Esophagus (tissue), 2 donors: Measurements from ENCODE around the gene MAP2K3. TPM values are rescaled to one million over a fixed set of nuclear protein-coding genes. Genes with fewer than 3 reads are reported as not detected.
"Not testable (repeated sequence)": the region's sequence is repeated elsewhere in the genome, so short reads cannot be mapped to it uniquely, and the experiment has no call there.

ENCODE experiments used
- H3K27ac ChIP-seq, 2 donors: one replicate each; pipeline ENCODE4 v1.5.1; 2013; ENCODE audit warnings: low read depth in 2 of 2, mild to moderate bottlenecking in 2 of 2, inconsistent platforms in 1 of 2, low read length in 1 of 2, moderate library complexity in 1 of 2
- H3K27me3 ChIP-seq, 2 donors: one replicate each; pipeline ENCODE4 v1.6.1; 2013; ENCODE audit warnings: low read length in 2 of 2, control low read depth in 1 of 2, mild to moderate bottlenecking in 1 of 2; ENCODE audit not compliant: insufficient read depth in 2 of 2, control insufficient read depth in 1 of 2
- H3K36me3 ChIP-seq, 2 donors: one replicate each; pipeline ENCODE4 v1.6.1; 2013; ENCODE audit warnings: low read length in 1 of 2; ENCODE audit not compliant: control insufficient read depth in 2 of 2, insufficient read depth in 2 of 2
- H3K4me1 ChIP-seq, 2 donors: one replicate each; pipeline ENCODE4 v1.6.1; 2013; ENCODE audit warnings: low read length in 1 of 2; ENCODE audit not compliant: control insufficient read depth in 2 of 2, insufficient read depth in 2 of 2
- H3K4me3 ChIP-seq, 2 donors: one replicate each; pipeline ENCODE4 v1.5.1; 2013; ENCODE audit warnings: low read length in 2 of 2, mild to moderate bottlenecking in 2 of 2, low read depth in 1 of 2, moderate library complexity in 1 of 2
- H3K9me3 ChIP-seq, 2 donors: one replicate each; pipeline ENCODE4 v1.6.1; 2013; ENCODE audit warnings: mild to moderate bottlenecking in 2 of 2, low read depth in 1 of 2, low read length in 1 of 2, moderate library complexity in 1 of 2; ENCODE audit not compliant: control insufficient read depth in 2 of 2, insufficient read depth in 1 of 2
- WGBS, 2 donors: extraction: QIAGEN DNeasy Blood & Tissue Kit; methylation state at CpG; one replicate each; pipeline ENCODE4 v1.1.7; 2013; 5-methylcytosine and 5-hydroxymethylcytosine counted together
- polyA plus RNA-seq, 2 donors: library from polyadenylated mRNA; stranded (reverse); fragments of 200-250 nt; gene quantifications; one replicate each; pipeline ENCODE4 v1.2.3, GENCODE V29; 2013
- donor health status: healthy with polysubstance abuse.
- donor health status: Bipolar disorder and iron deficiency.

Gene MAP2K3
- polyA plus RNA-seq, 2 donors: 35.5 to 39.8 TPM

DNA sequence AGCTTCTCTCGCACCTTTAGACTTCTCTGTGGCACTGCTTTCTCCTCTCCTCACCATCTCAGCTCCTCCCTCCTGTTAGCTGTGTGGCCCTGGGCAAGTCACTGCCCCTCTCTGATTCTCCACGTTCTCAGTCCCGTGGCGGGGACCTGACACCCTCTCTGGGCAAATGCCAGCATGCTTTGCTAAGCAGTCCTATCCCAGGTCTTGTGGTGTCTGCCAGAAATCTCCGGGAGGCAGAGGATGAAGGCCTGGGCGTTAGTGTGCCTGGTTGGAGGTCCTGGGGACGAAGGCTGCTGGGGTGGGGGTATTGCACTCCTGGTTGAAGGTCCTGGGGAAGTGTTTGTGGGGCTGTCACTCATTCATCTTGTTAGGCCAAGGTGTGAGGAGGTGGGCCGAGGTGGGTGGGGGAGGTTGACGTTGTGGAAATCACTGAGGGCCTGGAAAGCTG is 37.3 kb downstream of the MAP2K3 start:
- not testable (repeated sequence) for H3K4me3 ChIP-seq, H3K27me3 ChIP-seq, H3K27ac ChIP-seq, H3K9me3 ChIP-seq, H3K36me3 ChIP-seq, H3K4me1 ChIP-seq
- WGBS, 2 donors: 76 to 77% methylated on average over 9 of the region's 9 CpGs

- peak overlapping the region; percentile 38 to 52 for H3K4me3 ChIP-seq
- not testable (repeated sequence) for H3K27ac ChIP-seq, H3K36me3 ChIP-seq, H3K27me3 ChIP-seq, H3K4me1 ChIP-seq, H3K9me3 ChIP-seq
- WGBS, 2 donors: 44 to 46% methylated on average over 33 of the region's 37 CpGs
These were observed 39.0 kb downstream of the MAP2K3 start for GRCh38 chr17:21323257-21324111.

DNA sequence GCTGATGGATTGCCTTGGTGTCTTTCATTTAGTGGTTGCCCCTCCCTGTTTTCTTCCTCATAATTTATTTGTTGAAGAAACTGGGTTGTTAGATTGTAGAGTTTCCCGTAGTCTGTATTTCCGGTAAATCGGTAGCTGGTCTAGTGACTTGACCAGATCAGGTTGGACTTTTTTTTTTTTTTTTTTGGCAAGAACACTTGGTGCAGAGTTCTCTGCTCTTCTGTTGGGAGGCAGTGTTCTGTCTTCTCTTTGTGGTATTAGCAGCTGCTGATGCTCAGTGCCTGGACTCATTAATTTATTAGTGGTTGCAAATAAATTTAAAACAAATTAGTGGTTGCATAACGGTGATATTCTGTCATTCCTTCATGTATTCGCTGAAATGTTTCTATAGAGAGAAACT is 40.2 kb downstream of the MAP2K3 start:
- not testable (repeated sequence) for H3K27ac ChIP-seq, H3K4me3 ChIP-seq, H3K36me3 ChIP-seq, H3K27me3 ChIP-seq, H3K9me3 ChIP-seq, H3K4me1 ChIP-seq
- WGBS, 2 donors: 80 to 84% methylated on average over 5 of the region's 5 CpGs

GRCh38 chr17:21327921-21328320 is 43.4 kb downstream of the MAP2K3 start:
- H3K36me3 ChIP-seq, H3K27ac ChIP-seq, H3K4me3 ChIP-seq, H3K27me3 ChIP-seq, H3K9me3 ChIP-seq, H3K4me1 ChIP-seq: not testable (repeated sequence)
- WGBS, 2 donors: 85 to 91% methylated on average over 1 of the region's 1 CpG

DNA sequence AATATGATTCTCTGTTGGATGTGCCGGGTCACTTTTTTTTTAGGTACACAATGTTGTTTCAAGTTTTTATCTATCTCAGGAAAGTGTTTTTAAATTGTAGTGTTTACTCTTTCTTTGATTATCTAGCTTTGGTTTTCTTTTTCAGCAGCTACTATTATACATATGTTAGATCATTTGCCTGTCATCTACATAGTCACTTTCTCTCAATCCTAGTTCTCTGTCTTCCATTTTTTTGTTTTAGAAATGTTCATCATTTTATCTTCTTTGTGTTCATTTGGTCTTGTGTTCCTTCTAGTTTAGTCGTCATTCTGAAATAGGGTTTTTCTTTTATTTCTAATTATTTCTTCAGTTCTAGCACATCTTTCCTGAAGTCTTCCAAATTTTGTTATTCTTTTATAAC is 44.3 kb downstream of the MAP2K3 start:
- WGBS, 2 donors: 61 to 80% methylated on average over 2 of the region's 2 CpGs

GRCh38 chr17:21330436-21331160 is 46.1 kb downstream of the MAP2K3 start:
- Histone ChIP-seq H3K27ac (no peak overlapping the region), H3K4me3 (no peak overlapping the region), H3K9me3 (peaks cover 0 to 5% of the 10 kb centered on the region in 2 donors), H3K27me3 (no peaks in the 10 kb centered on the region), H3K36me3 (no peaks in the 10 kb centered on the region), H3K4me1 (no peaks in the 10 kb centered on the region)
- WGBS, 2 donors: 83 to 89% methylated on average over 9 of the region's 9 CpGs

More for the DNA sequence above, 44.3 kb downstream of the MAP2K3 start:
- not testable (repeated sequence) for H3K36me3 ChIP-seq, H3K27me3 ChIP-seq, H3K9me3 ChIP-seq, H3K27ac ChIP-seq, H3K4me1 ChIP-seq, H3K4me3 ChIP-seq

DNA sequence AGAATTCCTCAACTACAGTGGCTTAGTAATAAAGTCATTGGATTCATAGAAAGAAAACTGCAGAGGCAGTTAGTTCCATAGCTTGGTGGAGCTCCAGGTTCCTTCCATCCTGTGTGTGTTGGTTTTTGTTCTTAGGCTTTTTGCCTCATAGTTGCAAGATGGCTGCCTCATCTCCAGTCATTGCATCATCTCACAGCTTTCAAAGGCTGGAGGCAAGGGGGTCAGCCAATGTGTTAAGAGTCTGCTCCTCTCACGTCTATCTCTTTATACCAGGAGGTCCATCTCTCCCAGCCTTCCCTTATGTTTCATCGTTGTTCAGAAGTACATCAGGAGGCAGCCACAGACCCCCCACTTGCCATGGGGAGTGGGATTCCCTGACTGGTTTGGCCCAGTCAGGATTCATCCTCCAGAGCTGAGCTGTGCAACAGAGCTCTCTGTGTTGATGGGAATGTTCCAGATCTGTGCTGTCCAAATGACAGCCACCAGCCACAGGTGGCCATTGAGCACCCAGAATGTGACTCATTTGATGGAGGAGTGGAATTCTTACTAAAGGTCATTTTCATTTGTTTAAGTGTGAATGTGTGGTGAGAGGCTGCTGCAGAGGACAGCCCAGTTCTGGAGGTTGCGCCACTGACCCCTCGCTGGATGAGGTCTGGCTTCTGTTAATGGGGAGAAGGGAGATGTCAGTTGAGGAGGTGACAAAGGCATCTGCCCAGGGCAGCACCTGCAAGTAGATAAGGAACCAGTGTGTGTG is 52.2 kb downstream of the MAP2K3 start:
- WGBS, 2 donors: 83% methylated on average over 4 of the region's 4 CpGs
- H3K9me3 ChIP-seq, H3K4me1 ChIP-seq, H3K27ac ChIP-seq, H3K4me3 ChIP-seq, H3K36me3 ChIP-seq, H3K27me3 ChIP-seq: not testable (repeated sequence)

DNA sequence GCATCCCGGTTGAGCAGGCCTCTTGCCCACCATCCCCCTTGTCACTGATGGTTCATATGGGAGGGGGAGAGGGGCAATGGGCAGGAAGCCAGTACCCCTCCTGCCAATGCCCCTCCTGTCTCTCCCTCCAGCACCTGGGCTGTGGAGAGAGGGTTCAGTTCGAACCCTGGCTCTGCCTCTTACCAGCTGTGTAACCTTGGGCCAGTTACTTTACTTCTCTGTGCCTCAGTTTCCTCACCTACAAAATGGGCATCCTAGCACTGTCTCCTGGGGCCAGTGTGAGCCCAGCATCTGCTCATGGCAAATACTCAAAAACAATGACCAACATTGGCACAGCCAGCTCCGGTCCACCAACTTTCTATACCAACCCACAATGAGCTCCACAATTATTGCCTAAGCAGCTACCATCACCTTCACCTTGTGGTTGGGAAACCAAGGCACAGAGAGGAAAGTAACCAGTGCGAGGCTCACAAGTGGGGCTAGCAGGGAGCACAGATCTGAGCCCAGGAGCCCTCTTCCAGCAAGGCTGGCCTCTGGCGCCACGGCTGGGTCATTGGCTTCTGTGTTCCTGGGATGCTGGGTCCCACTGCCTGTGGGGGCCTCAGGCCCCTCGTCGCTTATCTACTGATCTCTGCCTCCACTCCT is 53.6 kb downstream of the MAP2K3 start:
- WGBS, 2 donors: 71 to 74% methylated on average over 8 of the region's 8 CpGs

GRCh38 chr17:21339011-21339410 is 54.5 kb downstream of the MAP2K3 start:
- Histone ChIP-seq H3K9me3 (no peaks in the 10 kb centered on the region), H3K27me3 (no peaks in the 10 kb centered on the region), H3K36me3 (no peaks in the 10 kb centered on the region), H3K27ac (no peak overlapping the region), H3K4me3 (no peak overlapping the region), H3K4me1 (no peaks in the 10 kb centered on the region)
- WGBS, 2 donors: 39 to 52% methylated on average over 7 of the region's 7 CpGs

More for the DNA sequence above, 53.6 kb downstream of the MAP2K3 start:
- H3K36me3 ChIP-seq, H3K4me1 ChIP-seq, H3K9me3 ChIP-seq, H3K27ac ChIP-seq, H3K4me3 ChIP-seq, H3K27me3 ChIP-seq: not testable (repeated sequence)
